CD4-positive, alpha-beta T cell (primary cell): ENCODE measurements around the gene AAK1. TPM values are rescaled to one million over a fixed set of nuclear protein-coding genes. Genes with fewer than 3 reads are reported as not detected.

Experiments used
- ATAC-seq: fragments of 200-7000 bp; cut with Tn5 transposase; one replicate; pipeline ENCODE4 v1.10.0; 2022; ENCODE audit warnings: mild to moderate bottlenecking; ENCODE audit not compliant: poor library complexity
- CTCF ChIA-PET: fragments of 350-600 bp; sonication (Branson Sonifier 250); formaldehyde crosslinking; loops from one replicate; lab custom pipeline; 2021; ENCODE audit warnings: antibody characterized with exemption, inconsistent platforms; lab: Charles Lee
- POLR2A ChIA-PET: fragments of 350-600 bp; sonication (Branson Sonifier 250); formaldehyde crosslinking; loops from one replicate; lab custom pipeline; 2021; ENCODE audit warnings: antibody characterized with exemption, inconsistent platforms; lab: Charles Lee
- DNase-seq, 14 experiments: peaks; one replicate each; pipeline ENCODE4 v3.0.0-alpha.2; 2013 to 2020; ENCODE audit warnings: mixed read lengths in 2 of 14
- H3K27ac ChIP-seq, 2 donors: one replicate each; pipeline versions ENCODE4 v1.5.1 to v1.7.0; 2013; ENCODE audit warnings: low read length in 2 of 2, low read depth in 1 of 2, mild to moderate bottlenecking in 1 of 2
- H3K27me3 ChIP-seq, 2 experiments: 1 replicate in 1 of 2; 2 replicates in 1 of 2; pipeline versions ENCODE4 v1.6.1 to v1.7.0; 2013; ENCODE audit warnings: low read length in 2 of 2, control low read depth in 1 of 2, mild to moderate bottlenecking in 1 of 2, moderate library complexity in 1 of 2; ENCODE audit not compliant: insufficient read depth in 2 of 2, control insufficient read depth in 1 of 2
- H3K36me3 ChIP-seq: one replicate; pipeline ENCODE4 v1.6.1; 2013; ENCODE audit warnings: low read length, control low read depth; ENCODE audit not compliant: insufficient read depth
- H3K4me1 ChIP-seq: one replicate; pipeline ENCODE4 v1.6.1; 2013; ENCODE audit warnings: low read length, control low read depth; ENCODE audit not compliant: insufficient read depth
- H3K4me3 ChIP-seq: one replicate; pipeline ENCODE4 v1.5.1; 2013; ENCODE audit warnings: mild to moderate bottlenecking, low read length, moderate library complexity
- H3K9me3 ChIP-seq, 2 experiments: 1 replicate in 1 of 2; 2 replicates in 1 of 2; pipeline versions ENCODE4 v1.6.1 to v1.7.0; 2013; ENCODE audit warnings: low read length in 2 of 2, mild to moderate bottlenecking in 2 of 2, control low read depth in 1 of 2, moderate library complexity in 1 of 2; ENCODE audit not compliant: control insufficient read depth in 1 of 2, insufficient read depth in 1 of 2
- H3K27ac Mint-ChIP-seq: one replicate; pipeline ENCODE4 v1.8.0; 2020; ENCODE audit warnings: mixed read lengths
- H3K27me3 Mint-ChIP-seq: one replicate; pipeline ENCODE4 v1.8.0; 2021; ENCODE audit warnings: mixed read lengths
- H3K36me3 Mint-ChIP-seq: one replicate; pipeline ENCODE4 v1.8.0; 2021; ENCODE audit warnings: low read depth, mixed read lengths
- H3K4me1 Mint-ChIP-seq: one replicate; pipeline ENCODE4 v1.8.0; 2021; ENCODE audit warnings: low read depth, mixed read lengths
- H3K4me3 Mint-ChIP-seq: one replicate; pipeline ENCODE4 v1.8.0; 2020; ENCODE audit warnings: mild to moderate bottlenecking, mixed read lengths
- H3K9me3 Mint-ChIP-seq: one replicate; pipeline ENCODE4 v1.8.0; 2020; ENCODE audit warnings: mixed read lengths
- CTCF ChIP-seq: fragments of 200-600 bp; IDR thresholded peaks from one replicate; pipeline ENCODE4 v1.8.0; 2022; ENCODE audit warnings: antibody characterized with exemption, mild to moderate bottlenecking
- intact Hi-C, 2 experiments: fragments of 100-400 bp; cut with DNase I in 1 of 2; cut with micrococcal nuclease in 1 of 2; formaldehyde crosslinking; loops; one replicate each; pipeline versions ENCODE4 v1.15.1 to v1.9.0; 2023 to 2025; cut with DNase I, micrococcal nuclease
- total RNA-seq, 174 experiments: library from RNA in 2 of 174; stranded (reverse) in 2 of 174; gene quantifications; one replicate each; pipeline ENCODE4 v1.2.3 and lab custom pipeline; 2021 to 2026

The AAK1 gene
- total RNA-seq, 2 experiments from 2014 or later = 201 to 208 TPM

DNA sequence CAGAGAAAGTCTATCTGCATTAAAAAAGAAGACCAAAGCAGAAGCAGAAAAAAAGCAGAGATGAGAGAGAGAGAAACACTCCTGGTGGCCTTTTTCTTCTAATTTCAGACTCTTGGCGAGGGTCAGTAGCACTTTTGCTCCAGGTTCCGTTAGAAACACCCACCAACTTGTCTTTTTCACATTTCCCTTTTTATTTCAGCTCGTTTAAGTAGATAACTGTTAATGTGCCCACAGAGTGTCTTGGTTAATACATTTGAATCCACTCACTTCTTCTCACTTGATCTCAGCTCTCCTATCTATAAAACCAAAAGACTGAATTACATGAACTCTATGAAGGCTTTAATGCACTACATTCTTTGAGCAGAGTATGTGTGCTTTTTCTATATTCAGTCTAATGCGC lies 63.1 kb downstream of the AAK1 start:
- Histone ChIP-seq H3K27ac (peak overlapping the region in 1 of 2 donors; percentile 14), H3K9me3 (no peaks in the 10 kb centered on the region), H3K36me3 (peaks cover 5% of the 10 kb centered on the region), H3K27me3 (no peaks in the 10 kb centered on the region), H3K4me1 (peaks cover 89% of the 10 kb centered on the region), H3K4me3 (no peak overlapping the region)
- Mint-ChIP-seq H3K36me3 (peaks cover 44% of the 10 kb centered on the region), H3K4me1 (peaks cover 95% of the 10 kb centered on the region), H3K27me3 (no peaks in the 10 kb centered on the region), H3K27ac (peak overlapping the region; percentile 81), H3K4me3 (peak overlapping the region; percentile 5), H3K9me3 (no peaks in the 10 kb centered on the region)
- DNase-seq = no peak
- intact Hi-C loops = loop anchor here in 1 of 2 experiments (5.0 kb wide), 1 partner anchor 37 kb away; no protein-coding TSS in a partner anchor
- ChIA-PET POLR2A (interaction anchor here (1.1 kb wide), 1 partner anchor 9 kb away, joined by 3 read pairs; no protein-coding TSS in a partner anchor), CTCF (interaction anchor here (1.2 to 5.6 kb wide), 4 partner anchors 10 to 16 kb away, joined by 3 to 37 read pairs (median 3); no protein-coding TSS in a partner anchor)
- no peak for TF ChIP-seq CTCF
- ATAC-seq = no peak

- H3K36me3 Mint-ChIP-seq = peaks cover 42% of the 10 kb centered on the region
- H3K27me3 ChIP-seq = no peaks in the 10 kb centered on the region
- H3K4me1 ChIP-seq = peaks cover 83% of the 10 kb centered on the region
- H3K9me3 Mint-ChIP-seq = no peaks in the 10 kb centered on the region
- no peak for TF ChIP-seq CTCF
- H3K4me3 Mint-ChIP-seq = peak overlapping the region; percentile 59
- no peak for ATAC-seq
- no peak overlapping the region for H3K4me3 ChIP-seq
- H3K36me3 ChIP-seq = peaks cover 5% of the 10 kb centered on the region
- intact Hi-C loops = no loop called here
- ChIA-PET CTCF (interaction anchor here (5.6 kb wide), 1 partner anchor 14 kb away, joined by 37 read pairs; no protein-coding TSS in a partner anchor), POLR2A (interaction anchor here (0.8 to 1.0 kb wide), 3 partner anchors 10 to 135 kb away, joined by 3 read pairs; no protein-coding TSS in a partner anchor)
- H3K4me1 Mint-ChIP-seq = peaks cover 93% of the 10 kb centered on the region
- no peak for DNase-seq
- H3K27ac Mint-ChIP-seq = peak overlapping the region; percentile 81
- peak overlapping the region in 1 of 2 donors; percentile 1 for H3K27ac ChIP-seq
- no peaks in the 10 kb centered on the region for H3K27me3 Mint-ChIP-seq
- no peaks in the 10 kb centered on the region for H3K9me3 ChIP-seq
Measured at GRCh38 chr2:69579536-69579935, 64.0 kb downstream of the AAK1 start.

- Histone ChIP-seq H3K9me3 (no peaks in the 10 kb centered on the region), H3K27me3 (no peaks in the 10 kb centered on the region), H3K27ac (peak overlapping the region in 1 of 2 donors; percentile 49), H3K36me3 (peaks cover 5% of the 10 kb centered on the region), H3K4me3 (no peak overlapping the region), H3K4me1 (peaks cover 75% of the 10 kb centered on the region)
- DNase-seq (no peak), ATAC-seq (no peak)
- Mint-ChIP-seq H3K36me3 (peaks cover 49% of the 10 kb centered on the region), H3K27me3 (no peaks in the 10 kb centered on the region), H3K9me3 (no peaks in the 10 kb centered on the region), H3K27ac (peak overlapping the region; percentile 81), H3K4me1 (peaks cover 89% of the 10 kb centered on the region), H3K4me3 (peak overlapping the region; percentile 20)
- ChIA-PET POLR2A (interaction anchor here (1.0 kb wide), 1 partner anchor 66 kb away, joined by 4 read pairs; no protein-coding TSS in a partner anchor), CTCF (interaction anchor here (5.6 kb wide), 1 partner anchor 13 kb away, joined by 37 read pairs; no protein-coding TSS in a partner anchor)
- intact Hi-C loops = no loop called here
- TF ChIP-seq CTCF = no peak
Measured at GRCh38 chr2:69578198-69578540, 65.4 kb downstream of the AAK1 start.
